HG03378 (cell line): ENCODE data around the gene NR3C2.

Source experiments
- ATAC-seq: cut with Tn5 transposase; IDR thresholded peaks from one replicate; pipeline ENCODE4 v1.9.1; 2021; ENCODE audit warnings: mild to moderate bottlenecking, moderate library complexity; ENCODE audit not compliant: unreplicated experiment

Gene NR3C2

DNA sequence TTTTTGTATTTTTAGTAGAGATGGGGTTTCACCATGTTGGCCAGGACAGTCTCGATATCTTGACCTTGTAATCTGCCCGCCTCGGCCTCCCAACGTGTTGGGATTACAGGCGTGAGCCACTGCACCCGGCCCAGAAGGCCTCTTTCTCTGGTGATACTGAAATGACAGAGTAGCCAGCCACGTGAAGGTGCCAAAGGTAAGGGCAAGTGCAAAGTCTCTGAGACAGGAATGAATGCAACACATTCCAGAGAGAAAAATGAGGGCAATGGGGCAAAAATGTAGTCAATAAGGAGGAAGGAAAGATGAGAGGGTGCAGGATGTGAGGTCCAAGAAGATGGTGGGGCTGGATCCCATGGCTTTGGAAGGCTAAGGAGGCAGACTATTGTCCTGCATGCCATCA is 176.0 kb downstream of the NR3C2 start:
- no peak for ATAC-seq

DNA sequence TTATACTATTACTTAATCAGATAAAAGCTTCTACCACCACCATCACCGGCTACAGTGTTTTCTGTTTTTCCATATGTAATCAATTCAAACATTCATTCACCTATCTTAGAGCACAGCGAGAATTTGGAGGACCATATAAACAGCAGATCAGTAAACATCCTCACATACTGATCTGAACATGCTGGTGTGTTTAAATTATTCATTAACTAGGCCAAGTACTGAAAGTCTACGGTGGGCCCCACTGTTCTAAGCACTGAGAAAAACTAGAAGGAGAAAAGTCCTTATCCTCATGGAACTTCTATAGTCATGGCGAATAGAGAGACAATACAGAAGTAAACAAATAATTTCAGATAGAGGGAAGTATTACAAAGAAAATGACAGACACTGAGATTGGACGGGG is 176.6 kb downstream of the NR3C2 start:
- no peak for ATAC-seq

DNA sequence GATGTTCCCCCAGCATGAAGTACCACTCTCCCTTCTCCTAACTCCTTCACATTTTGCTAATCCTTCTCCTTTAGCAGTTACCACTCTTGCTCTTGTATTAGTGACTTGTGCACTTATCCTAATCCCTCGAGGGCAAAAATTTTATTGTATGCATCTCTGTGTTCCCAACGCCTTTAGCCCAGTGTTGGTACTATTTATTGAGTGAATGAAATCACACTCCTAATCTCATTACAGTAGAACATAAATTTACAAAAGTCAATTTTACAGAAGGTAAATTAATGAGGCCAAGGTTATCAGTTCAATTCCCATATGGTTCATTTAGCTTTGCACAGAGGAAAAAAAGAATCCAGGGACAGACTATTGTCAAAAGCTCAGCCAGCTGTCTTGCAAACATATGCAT is 178.4 kb downstream of the NR3C2 start:
- no peak for ATAC-seq

DNA sequence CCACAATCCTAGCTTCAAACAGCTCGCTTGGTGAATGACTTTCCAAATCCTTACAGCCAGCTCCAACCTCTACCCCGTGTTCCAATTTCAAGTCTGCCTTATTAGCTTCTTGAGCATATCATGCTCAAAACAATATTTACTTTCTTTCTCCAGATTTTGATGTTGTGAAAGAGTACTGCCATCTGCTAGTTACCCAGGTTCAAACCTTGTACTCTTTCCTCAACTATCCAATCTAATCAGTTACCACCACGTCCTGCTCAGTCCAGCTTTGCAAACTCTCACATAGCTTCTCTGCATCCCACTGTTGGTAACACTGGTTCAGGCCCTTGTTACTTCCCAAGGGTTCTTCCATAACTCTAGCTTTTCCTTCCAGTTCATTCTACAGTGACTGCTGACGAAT is 179.1 kb downstream of the NR3C2 start:
- no peak for ATAC-seq

DNA sequence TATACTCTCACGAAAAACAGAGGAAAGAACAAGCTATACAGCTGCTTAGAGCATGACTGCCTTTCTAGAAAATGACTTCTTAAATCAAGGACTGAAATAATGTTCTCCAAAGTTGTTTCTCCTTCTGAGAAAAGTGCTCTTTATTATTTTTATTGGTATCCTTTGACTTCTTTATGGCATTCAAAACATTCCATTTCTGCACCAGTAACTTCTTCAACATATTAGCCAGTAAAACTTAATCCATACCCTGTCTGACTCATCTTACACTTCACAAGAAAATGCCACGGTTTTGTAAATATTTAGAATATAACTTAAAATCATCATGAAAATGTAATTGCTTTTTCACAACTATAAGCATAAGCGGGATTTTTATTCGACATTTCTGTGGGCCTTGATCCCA is 180.4 kb downstream of the NR3C2 start:
- ATAC-seq: no peak

DNA sequence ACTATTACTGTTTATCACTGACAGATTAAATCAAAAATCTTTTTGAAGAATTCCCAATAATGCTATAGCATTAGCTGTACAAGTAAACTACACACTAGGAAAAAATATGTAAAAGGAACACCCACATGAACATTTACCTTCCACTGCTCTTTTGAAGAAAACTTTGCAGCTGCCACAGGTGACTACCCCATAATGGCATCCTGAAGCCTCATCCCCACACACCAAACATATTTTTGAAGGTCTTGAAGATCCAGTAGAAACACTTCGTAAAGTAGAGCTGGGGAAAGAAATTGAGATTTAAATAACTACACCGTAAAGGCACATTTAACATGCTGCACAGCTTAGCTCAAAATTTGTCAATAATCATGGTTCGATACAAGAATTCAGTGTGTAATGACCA is 182.4 kb downstream of the NR3C2 start:
- no peak for ATAC-seq

DNA sequence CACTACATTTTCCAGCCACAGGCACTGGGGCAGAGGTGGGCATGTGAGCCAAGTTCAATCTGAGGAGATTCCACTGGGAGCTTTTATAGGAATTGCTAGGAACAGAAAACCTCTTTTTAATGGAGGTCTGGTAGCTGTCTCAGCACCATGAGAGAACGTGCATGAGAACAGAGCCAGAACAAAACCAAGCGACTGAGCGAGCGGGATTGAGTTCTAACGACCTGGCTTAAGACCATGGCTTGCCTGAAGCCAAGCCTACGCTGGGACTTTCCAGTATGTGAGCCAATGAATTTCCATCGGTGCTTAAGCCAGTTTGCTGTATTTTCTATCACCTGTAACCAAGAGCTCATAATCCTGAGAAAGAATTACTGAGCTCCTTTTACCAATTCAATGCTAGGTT is 183.7 kb downstream of the NR3C2 start:
- ATAC-seq: no peak

DNA sequence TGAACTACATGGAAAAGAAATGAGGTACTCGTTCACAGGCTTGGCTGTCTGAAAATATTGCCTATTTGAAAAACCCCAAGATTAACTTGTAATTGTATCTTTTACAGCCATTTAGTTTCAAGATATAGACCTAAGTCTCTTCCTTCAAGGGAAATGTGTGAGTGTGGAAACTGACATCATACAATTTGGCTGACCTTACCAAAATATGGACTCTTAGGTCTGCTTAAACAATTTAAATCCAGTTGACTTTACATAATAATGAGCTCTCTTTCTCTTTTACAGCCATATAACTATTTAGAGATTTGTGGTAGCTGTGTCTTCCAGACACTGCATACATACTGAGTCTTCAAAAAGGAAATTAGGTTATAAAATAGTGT is 186.9 kb downstream of the NR3C2 start:
- no peak for ATAC-seq

DNA sequence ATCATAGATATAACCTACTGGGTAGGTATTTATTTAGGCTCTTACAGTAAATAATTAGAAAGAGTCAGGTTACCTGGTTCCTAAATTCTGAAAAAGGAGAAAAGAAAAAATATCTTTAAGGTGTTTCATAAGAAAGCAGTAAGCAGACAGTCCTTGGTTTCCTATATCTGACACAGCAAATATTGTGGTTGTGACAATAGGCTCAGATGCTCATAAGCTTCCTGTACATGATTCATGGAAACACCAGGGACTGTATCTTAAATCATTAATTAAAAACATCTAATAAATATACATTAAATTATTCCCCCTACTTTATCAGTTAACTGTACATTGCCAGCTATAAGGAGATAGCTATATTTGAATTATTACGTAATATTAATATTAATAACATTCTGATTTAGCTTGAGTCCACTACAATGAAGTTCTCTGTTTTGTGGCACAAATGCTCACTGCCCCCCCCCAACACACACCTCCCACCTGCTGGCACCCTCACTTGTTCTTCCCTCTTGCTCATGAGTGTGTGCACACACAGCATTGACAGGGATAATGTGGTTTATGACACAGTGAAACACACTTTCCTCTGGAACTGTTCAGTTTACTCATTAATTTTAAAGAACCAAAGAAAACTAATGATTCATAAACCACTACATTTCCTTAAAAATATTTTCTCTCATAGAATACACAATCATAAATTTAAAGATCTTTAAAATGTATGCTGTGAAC is 187.4 kb downstream of the NR3C2 start:
- ATAC-seq: no peak

DNA sequence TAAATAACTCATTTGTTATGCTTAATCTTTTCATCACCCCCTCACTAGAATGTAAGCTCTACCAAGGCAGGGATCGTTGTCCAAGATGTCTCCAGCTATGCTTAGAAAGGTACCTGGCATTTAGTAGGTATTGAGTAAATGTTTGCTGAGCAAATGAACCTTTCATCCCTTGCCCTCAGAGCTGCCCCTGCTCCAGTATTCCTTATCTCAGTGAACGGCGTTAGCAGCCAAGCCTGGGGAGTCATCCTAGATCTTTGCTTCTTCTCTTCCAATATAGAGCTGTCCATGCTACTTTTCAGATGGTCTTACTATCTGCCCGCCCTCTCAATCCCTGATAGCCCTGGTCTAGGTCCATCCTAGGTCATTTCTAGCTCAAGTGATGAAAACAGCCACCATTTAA is 188.4 kb downstream of the NR3C2 start:
- ATAC-seq: no peak

DNA sequence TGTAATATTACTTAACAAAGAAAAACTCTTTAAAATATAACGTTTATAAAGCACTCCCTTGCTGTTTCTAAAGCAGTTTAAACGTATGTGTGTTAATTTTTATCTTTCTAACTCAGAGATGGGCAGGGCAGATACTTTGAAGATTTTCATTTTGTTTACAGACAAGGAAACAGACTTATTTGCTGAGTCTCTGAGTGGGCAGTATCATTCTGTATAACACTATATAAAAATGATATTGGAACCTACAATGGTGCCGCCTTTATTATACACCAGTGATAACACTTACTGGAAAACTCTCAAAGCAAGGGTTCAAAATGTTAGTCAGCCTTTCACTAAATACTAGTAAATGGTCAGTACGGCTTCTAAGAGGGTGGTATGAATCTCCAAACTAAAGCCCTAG is 193.4 kb downstream of the NR3C2 start:
- ATAC-seq: no peak

DNA sequence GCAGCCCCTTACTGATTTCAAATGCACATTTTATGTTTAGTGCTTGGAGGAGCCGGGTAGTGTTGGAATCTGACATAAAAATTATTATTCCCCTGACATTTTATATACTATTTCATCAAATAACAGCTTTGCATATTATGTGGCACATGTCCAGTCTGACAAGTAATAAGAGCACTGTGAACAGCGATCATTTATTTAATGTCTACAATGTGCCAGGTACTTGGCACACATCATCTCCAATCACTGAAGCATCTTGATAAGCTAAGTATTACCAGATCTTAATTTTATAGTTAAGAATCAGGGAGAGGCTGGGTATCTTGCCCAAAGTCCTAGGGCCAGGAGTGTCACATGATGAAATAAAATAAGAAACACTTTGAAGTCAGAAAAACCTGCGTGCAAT is 197.2 kb downstream of the NR3C2 start:
- no peak for ATAC-seq

DNA sequence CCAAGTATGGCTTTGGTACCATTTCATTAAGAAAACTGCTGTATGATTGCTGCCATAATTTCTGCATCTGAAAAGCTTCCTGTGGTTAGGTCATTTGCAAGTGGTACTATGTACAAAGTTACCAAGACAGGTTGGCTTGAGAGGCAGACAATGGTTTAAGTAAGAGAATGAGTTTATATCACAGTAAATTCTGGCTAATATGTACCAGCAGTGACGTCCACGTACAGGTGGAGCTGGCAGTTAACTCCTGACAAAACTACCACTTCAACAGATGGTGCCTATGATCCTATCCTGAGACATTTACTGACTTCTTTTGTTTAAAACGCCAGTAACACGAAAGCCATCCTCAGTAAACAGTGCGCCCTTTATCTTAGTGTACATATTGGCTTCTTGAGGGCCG is 198.4 kb downstream of the NR3C2 start:
- ATAC-seq: no peak

DNA sequence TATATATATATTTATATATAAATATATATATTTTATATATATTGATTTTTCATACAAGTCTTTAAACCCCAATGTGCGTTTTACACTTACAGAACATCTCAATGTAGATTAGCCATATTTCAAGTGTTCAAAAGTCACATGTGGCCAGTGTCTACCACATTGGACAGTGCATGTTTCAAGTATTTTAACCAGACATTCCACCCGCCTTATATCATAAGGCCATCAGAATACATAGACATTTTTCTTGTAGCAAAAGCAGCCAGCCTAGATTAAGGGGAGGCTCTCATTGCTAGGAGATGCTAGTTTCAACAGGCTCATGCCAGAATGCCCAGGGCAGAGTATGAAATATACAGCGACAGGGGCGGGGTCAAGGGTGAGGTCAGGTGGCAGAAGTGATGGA is 202.0 kb downstream of the NR3C2 start:
- no peak for ATAC-seq

DNA sequence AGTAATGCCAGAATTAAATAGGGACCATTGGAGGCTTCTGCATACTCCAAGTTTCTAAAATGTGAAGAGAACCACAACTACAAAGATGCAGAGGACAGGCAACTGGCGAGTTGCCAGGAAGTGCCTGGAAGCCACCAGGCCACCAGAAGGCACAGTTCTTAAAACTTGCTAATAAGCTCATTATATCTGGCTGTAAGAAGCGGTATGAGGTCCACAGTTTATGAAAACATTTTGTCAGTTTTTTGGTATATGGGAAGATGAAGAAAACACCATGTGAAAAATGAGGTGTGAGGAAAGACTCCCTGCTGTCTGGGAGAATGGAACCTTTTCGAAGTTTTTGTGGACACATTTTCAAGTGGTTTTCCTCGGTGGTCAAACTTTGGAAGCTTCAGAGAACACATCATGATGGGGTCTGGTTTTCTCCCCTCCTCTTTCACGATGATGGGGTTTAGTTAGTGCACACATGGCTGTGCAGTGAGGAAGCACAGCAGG is 202.7 kb downstream of the NR3C2 start:
- ATAC-seq: no peak

DNA sequence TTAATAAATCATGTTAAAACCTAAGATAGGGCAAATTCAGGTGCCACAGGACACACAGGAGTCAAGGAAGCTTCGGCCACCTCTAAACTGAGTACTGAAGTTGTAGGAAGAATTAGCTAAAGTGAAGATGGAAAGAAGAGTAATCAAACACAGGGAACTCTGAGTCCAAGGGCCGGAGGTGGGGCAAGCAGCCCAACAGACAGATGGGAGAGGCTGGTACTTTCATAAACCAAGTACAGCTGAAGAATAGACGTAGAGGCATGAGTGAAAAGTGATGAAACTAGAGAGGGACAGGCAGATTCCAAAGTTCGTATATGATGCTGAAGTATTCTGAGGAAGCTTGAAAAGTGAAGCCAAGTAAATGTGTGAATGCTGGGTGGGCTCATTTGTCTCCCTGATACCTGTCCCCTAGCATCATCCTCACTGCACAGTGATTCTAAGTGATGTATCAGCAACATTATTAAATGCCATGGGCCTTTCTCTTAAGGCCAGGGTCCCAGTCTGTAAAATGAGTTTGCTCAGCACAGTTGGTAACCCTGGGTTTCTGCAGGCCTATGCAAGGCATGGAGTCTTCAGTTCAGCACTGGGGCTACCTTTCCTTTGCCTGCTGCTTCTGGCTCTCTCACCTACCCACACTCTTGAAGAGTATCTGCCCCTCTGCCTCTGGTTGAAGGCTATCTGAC is 203.3 kb downstream of the NR3C2 start:
- ATAC-seq: no peak

DNA sequence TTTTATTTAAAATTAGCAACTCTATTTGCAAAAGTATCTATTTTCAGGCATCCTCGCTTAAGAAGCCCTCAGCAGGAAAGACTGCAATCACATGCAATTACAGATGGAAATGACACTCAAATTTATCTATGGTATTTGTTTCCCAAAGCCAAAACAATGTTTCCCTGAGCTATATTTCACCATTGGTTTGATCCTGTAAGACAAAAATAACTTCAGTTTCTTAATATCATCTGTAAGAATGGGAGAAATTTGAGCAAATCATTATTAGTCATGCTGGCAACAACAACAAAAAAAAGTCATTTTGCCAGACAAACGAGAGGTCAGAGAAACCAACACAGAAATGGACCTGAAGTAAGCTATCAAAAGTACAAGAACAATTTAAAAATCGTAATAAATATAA is 204.1 kb downstream of the NR3C2 start:
- ATAC-seq: no peak

DNA sequence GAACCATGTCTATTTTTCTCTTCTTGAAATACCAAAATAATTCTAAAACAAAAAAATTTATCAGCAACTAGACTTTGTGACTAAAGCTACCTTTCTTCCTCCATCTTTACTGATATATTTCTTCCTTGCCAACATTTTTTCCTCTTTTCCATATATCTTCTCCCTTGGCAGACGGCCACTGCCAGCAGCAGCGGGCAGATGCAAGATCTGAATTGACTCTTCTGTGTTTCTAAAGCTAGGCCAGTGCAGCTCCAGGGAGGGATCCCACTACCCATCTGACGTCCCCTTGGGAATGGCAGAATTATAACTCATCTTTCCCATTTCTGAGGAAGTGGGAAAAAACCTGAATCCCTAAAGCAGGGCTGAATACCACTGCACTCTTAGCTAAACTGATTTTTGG is 206.4 kb downstream of the NR3C2 start:
- no peak for ATAC-seq

DNA sequence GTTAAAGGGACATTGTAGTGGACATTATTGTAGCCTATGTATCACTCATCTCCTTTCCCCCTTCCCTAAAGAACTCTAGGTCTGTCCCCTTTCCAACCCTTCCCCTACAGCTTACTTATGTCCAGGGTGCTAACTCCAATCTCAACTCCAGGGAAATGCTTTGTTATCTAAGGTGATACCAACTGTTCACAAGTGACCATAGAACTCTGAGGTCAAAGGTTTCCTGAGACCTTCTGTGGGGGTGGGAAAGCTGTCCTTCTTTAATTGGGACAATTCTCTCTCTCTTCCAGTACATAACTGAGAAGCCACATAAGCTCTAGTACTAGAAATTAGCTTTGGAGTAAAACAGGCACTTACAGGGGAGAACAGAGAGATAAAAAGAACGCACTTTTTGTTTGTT is 212.4 kb downstream of the NR3C2 start:
- no peak for ATAC-seq

DNA sequence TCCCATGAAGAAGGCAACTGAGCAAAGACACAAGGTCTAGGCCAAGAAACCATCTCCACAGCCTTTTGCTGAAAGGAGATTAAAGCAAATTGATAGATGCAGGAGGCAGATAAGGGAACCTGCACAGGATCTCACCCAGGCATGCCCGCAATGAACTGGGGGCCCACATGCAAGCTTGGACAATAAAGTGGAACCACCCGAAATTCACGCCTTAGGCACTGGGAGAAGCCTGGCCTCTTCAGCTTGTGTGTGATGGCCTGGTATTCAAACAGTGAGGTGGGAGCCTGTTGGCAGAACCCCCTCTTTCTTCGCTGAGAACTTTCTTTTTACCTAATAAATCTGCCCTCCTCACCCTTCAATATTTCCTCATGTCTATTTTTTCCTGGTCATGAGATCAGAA is 213.2 kb downstream of the NR3C2 start:
- ATAC-seq: no peak

DNA sequence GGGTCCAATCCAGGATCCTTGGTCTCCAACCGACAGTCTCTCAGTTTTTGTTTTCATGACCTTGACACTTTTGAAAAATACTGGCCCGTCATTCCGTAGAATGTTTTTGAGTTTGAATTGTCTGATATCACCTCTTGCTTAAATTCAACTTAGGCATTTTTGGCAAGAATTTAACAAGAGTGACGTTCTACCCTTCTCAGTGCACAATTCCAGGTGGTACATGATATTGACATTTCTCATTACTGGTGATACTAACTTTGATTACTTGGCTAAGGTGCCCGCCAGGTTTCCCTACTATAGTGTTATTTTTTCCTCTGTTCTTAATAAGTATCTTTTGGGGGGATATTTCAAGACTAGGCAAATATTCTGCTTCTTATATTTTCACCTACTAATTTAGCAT is 215.1 kb downstream of the NR3C2 start:
- ATAC-seq: no peak

DNA sequence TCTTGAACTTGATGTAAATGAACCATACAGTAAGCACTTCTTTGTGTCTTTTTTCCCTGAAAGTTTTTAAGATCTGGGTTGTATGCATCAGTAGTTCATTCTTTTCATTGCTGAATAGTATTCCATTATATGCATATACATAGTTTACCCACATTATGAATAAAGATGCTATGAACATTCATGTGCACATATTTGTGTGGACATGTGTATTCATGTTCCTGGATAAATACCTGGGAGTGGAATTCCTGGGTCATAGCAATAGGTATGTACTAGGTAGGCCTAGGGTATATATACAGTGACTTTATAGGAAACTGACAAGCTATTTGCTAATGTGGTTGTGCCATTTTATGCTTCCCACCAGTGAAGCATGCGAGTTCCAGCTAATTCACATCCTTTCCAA is 215.9 kb downstream of the NR3C2 start:
- no peak for ATAC-seq

DNA sequence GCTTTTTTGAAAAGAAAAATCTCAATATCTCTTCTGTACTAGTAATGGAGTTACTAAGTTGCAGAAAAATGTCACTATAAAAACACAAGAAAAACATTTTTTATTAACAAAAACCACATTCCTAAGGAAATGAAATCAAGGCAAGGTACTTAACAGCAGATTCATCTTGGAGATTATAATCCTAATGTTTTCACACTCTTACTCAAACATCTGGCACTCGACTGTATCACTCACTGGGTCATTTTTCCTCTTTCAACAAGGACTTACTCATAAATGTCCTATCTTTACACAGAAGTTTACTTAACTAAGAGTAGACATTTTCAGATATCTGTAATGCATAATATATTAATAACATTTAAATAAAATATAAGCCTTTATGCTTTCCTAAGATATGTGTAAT is 216.6 kb downstream of the NR3C2 start:
- no peak for ATAC-seq
